ENCODE data around the gene PTBP1. TPM values are rescaled to one million over a fixed set of nuclear protein-coding genes. Genes with fewer than 3 reads are reported as not detected.

PTBP1 gene
- polyA plus RNA-seq, 3 donors, result 51.6 to 125 (median 119) TPM

- no peak overlapping the region for H3K27ac ChIP-seq (ENCODE audit: low read depth, low read length)
- 56 to 60% (median 59%) methylated on average over 27 to 31 of the region's 35 CpGs for WGBS, 3 donors
Observed at GRCh38 chr19:861141-861755, 64.0 kb downstream of the PTBP1 start.

Other genes with a start within 250 kb of the PTBP1 start
- 100 to 1,000 TPM; 219 to 604 (median 353) TPM for gene BSG, start 224.9 kb upstream of the PTBP1 start, polyA plus RNA-seq
- under 1 TPM; 0.09 to 0.29 (median 0.22) TPM for gene HCN2, start 207.6 kb upstream of the PTBP1 start, polyA plus RNA-seq
- 10 to 100 TPM; 31.0 to 58.5 (median 35.9) TPM for gene POLRMT, start 163.9 kb upstream of the PTBP1 start, polyA plus RNA-seq
- gene FGF22, start 157.6 kb upstream of the PTBP1 start, polyA plus RNA-seq, result under 1 TPM; 0.22 to 0.68 (median 0.35) TPM
- gene RNF126, start 134.2 kb upstream of the PTBP1 start, polyA plus RNA-seq, result 10 to 100 TPM; 19.1 to 50.0 (median 24.8) TPM
- 100 to 1,000 TPM in 1 of 3 donors, 10 to 100 TPM in 2; 24.5 to 153 (median 48.5) TPM for gene FSTL3, start 121.1 kb upstream of the PTBP1 start, polyA plus RNA-seq
- under 1 TPM in 2 of 3 donors, not detected in 1; 0.09 to 0.34 TPM for gene PRSS57, start 102.0 kb upstream of the PTBP1 start, polyA plus RNA-seq
- gene PALM, start 88.5 kb upstream of the PTBP1 start, polyA plus RNA-seq, result 100 to 1,000 TPM in 2 of 3 donors, 1 to 10 TPM in 1; 8.0 to 153 (median 135) TPM
- gene MISP, start 46.3 kb upstream of the PTBP1 start, polyA plus RNA-seq, result 1 to 10 TPM in 2 of 3 donors, under 1 TPM in 1; 0.45 to 1.6 (median 1.0) TPM
- under 1 TPM in 1 of 3 donors, not detected in 2; 0.02 TPM for gene PLPPR3, start 24.5 kb downstream of the PTBP1 start, polyA plus RNA-seq
- 1 to 10 TPM in 1 of 3 donors, under 1 TPM in 2; 0.03 to 3.3 (median 0.13) TPM for gene AZU1, start 30.4 kb downstream of the PTBP1 start, polyA plus RNA-seq
- gene PRTN3, start 43.5 kb downstream of the PTBP1 start, polyA plus RNA-seq, result 1 to 10 TPM in 1 of 3 donors, under 1 TPM in 2; 0.07 to 2.8 (median 0.09) TPM
- gene ELANE, start 54.9 kb downstream of the PTBP1 start, polyA plus RNA-seq, result 1 to 10 TPM in 2 of 3 donors, under 1 TPM in 1; 0.54 to 9.2 (median 2.4) TPM
- 1,000 to 10,000 TPM in 1 of 3 donors, 100 to 1,000 TPM in 2; 146 to 2,068 (median 706) TPM for gene CFD, start 62.2 kb downstream of the PTBP1 start, polyA plus RNA-seq
- 10 to 100 TPM; 38.8 to 41.4 (median 39.0) TPM for gene MED16, start 95.7 kb downstream of the PTBP1 start, polyA plus RNA-seq
- not detected for gene RNU6-9, start 96.0 kb downstream of the PTBP1 start, polyA plus RNA-seq
- gene R3HDM4, start 115.8 kb downstream of the PTBP1 start, polyA plus RNA-seq, result 10 to 100 TPM; 44.6 to 59.1 (median 57.9) TPM
- gene KISS1R, start 119.9 kb downstream of the PTBP1 start, polyA plus RNA-seq, result under 1 TPM in 1 of 3 donors, not detected in 2; 0.37 TPM
- 1 to 10 TPM; 3.6 to 8.2 (median 8.0) TPM for gene ARID3A, start 128.6 kb downstream of the PTBP1 start, polyA plus RNA-seq
- gene WDR18, start 186.9 kb downstream of the PTBP1 start, polyA plus RNA-seq, result 10 to 100 TPM; 26.7 to 33.5 (median 30.9) TPM
- gene GRIN3B, start 203.0 kb downstream of the PTBP1 start, polyA plus RNA-seq, result under 1 TPM in 2 of 3 donors, not detected in 1; 0.01 to 0.03 TPM
- gene TMEM259, start 223.7 kb downstream of the PTBP1 start, polyA plus RNA-seq, result 100 to 1,000 TPM; 107 to 198 (median 126) TPM
- gene RNU6-2, start 224.1 kb downstream of the PTBP1 start, polyA plus RNA-seq, result not detected
- 100 to 1,000 TPM in 1 of 3 donors, 10 to 100 TPM in 2; 39.3 to 107 (median 76.1) TPM for gene CNN2, start 229.2 kb downstream of the PTBP1 start, polyA plus RNA-seq
- gene ABCA7, start 242.7 kb downstream of the PTBP1 start, polyA plus RNA-seq, result 10 to 100 TPM in 2 of 3 donors, 1 to 10 TPM in 1; 9.6 to 26.2 (median 14.7) TPM

Data from adipose tissue (tissue), 3 donors.